ENCODE measurements around the gene CIAO2A.
A peak's percentile ranks its signal among the peaks of the same experiment; 100 is the strongest.
"Not testable (repeated sequence)": the region's sequence is repeated elsewhere in the genome, so short reads cannot be mapped to it uniquely, and the experiment has no call there.

The CIAO2A gene

GRCh38 chr15:64111679-64112050 is 18.0 kb upstream of the CIAO2A start:
- no peak for DNase-seq

GRCh38 chr15:64110950-64111678 is 17.5 kb upstream of the CIAO2A start:
- no peak for DNase-seq

GRCh38 chr15:64110108-64110701 is 16.6 kb upstream of the CIAO2A start:
- DNase-seq = not testable (repeated sequence)

- DNase-seq = no peak
Observed at GRCh38 chr15:64107337-64107736, 13.7 kb upstream of the CIAO2A start.

GRCh38 chr15:64105113-64105704 is 11.6 kb upstream of the CIAO2A start:
- DNase-seq = no peak

- no peak for DNase-seq
Observed at GRCh38 chr15:64102497-64102896, 8.9 kb upstream of the CIAO2A start.

GRCh38 chr15:64100958-64101357 is 7.3 kb upstream of the CIAO2A start:
- DNase-seq = no peak

- no peak for DNase-seq
Observed at GRCh38 chr15:64099379-64099778, 5.7 kb upstream of the CIAO2A start.

GRCh38 chr15:64096668-64097384 is 3.2 kb upstream of the CIAO2A start:
- no peak for DNase-seq

- peak; percentile 66 for DNase-seq
Observed at GRCh38 chr15:64095795-64096667, 2.4 kb upstream of the CIAO2A start, which contains the start of gene SNX1. TSS of gene SNX1 (plus strand) at chr15:64095982. CDS start at chr15:64096014, 32 bp downstream.

- no peak for DNase-seq
Observed at GRCh38 chr15:64095431-64095794, 1.8 kb upstream of the CIAO2A start.

- no peak for DNase-seq
Observed at GRCh38 chr15:64092864-64093626, 593 bp downstream of the CIAO2A start.

GRCh38 chr15:64092075-64092820 is 1.4 kb downstream of the CIAO2A start:
- no peak for DNase-seq

GRCh38 chr15:64090527-64090926 is 3.1 kb downstream of the CIAO2A start:
- DNase-seq = no peak

GRCh38 chr15:64089543-64090280 is 3.9 kb downstream of the CIAO2A start:
- DNase-seq = no peak

- DNase-seq = no peak
Observed at GRCh38 chr15:64082757-64083156, 10.9 kb downstream of the CIAO2A start.

GRCh38 chr15:64073496-64073895 is 20.1 kb downstream of the CIAO2A start:
- not testable (repeated sequence) for DNase-seq

- DNase-seq = no peak
Observed at GRCh38 chr15:64072812-64073211, 20.8 kb downstream of the CIAO2A start.

- no peak for DNase-seq
Observed at GRCh38 chr15:64071931-64072765, 21.5 kb downstream of the CIAO2A start.

Measured in NCI-H2081 treated with DMSO at 0.1 percent for 48 hours (cell line).